ENCODE results near the gene GET4. TPM values are rescaled to one million over a fixed set of nuclear protein-coding genes. Genes with fewer than 3 reads are reported as not detected.
A peak's percentile ranks its signal among the peaks of the same experiment; 100 is the strongest.

Gene GET4
- total and polyA plus RNA-seq, 2 donors from 2014 or later = 44.8 to 80.8 TPM

GRCh38 chr7:873367-874002, 2.9 kb upstream of the GET4 start:
- no peak overlapping the region for H3K9ac ChIP-seq (ENCODE audit: low read length in 3 of 3)

GRCh38 chr7:874031-874749, 2.2 kb upstream of the GET4 start:
- no peak for FAIRE-seq
- H3K27me3 ChIP-seq (ENCODE audit: control insufficient read depth, insufficient read depth, low read length) = no peaks in the 10 kb centered on the region
- intact Hi-C loops (cut with DNase I) = loop anchor here (10.0 kb wide), 1 partner anchor 89 kb away; no protein-coding TSS in a partner anchor

More at GRCh38 chr7:873367-874002, 2.9 kb upstream of the GET4 start:
- Histone ChIP-seq H3K27me3 (ENCODE audit: control insufficient read depth, insufficient read depth, low read length) (no peaks in the 10 kb centered on the region), H3K27ac (ENCODE audit: low read depth in 2 of 2, low read length in 2 of 2) (peak overlapping the region; percentile 39 to 66), H3K36me3 (ENCODE audit: control insufficient read depth in 2 of 3, insufficient read depth in 3 of 3, low read length in 3 of 3) (peaks cover 8 to 22% (median 11%) of the 10 kb centered on the region in 3 donors), H3K4me1 (ENCODE audit: control insufficient read depth in 2 of 3, insufficient read depth in 2 of 3, low read depth in 1 of 3, low read length in 3 of 3) (peaks cover 0 to 16% (median 9%) of the 10 kb centered on the region in 3 donors), H3K4me3 (ENCODE audit: low read length in 3 of 3) (no peak overlapping the region), H3K9me3 (ENCODE audit: control insufficient read depth in 2 of 3, insufficient read depth in 1 of 3, low read length in 3 of 3) (no peaks in the 10 kb centered on the region)
- peak; percentile 89 for TF ChIP-seq CTCF (IDR thresholded peaks at IDR 0.05; ENCODE audit: borderline replicate concordance, extremely low read depth, insufficient read depth)
- peak; percentile 77 to 91 (median 86) for DNase-seq
- no peak for FAIRE-seq
- intact Hi-C loops (cut with DNase I) = loop anchor here (10.0 kb wide), 1 partner anchor 89 kb away; no protein-coding TSS in a partner anchor

DNA sequence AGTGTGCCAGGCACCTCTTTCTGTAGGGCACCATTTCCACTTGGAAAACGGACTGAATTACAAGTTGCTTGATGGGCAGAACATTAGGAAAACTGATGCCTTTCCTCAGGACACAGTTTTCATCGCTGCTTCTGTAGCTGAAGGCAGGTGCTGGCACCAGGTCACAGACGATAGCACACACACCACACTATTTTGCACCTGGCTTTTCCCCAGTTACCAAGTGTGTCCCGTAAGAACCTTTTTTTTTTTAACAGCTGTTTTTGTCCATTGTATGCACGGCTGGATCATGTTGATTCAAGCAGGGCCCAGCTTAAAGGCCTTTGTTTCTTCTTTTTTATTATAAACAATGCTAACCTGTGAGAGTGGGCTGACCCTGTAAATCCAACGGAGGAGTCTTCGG, 1.3 kb upstream of the GET4 start:
- DNase-seq = no peak
- no peaks in the 10 kb centered on the region for H3K9me3 ChIP-seq (ENCODE audit: control insufficient read depth in 2 of 3, insufficient read depth in 1 of 3, low read length in 3 of 3)
- H3K4me3 ChIP-seq (ENCODE audit: low read length in 3 of 3) = no peak overlapping the region
- no peak overlapping the region for H3K9ac ChIP-seq (ENCODE audit: low read length in 3 of 3)
- no peaks in the 10 kb centered on the region for H3K27me3 ChIP-seq (ENCODE audit: control insufficient read depth, insufficient read depth, low read length)
- no peak for TF ChIP-seq CTCF (IDR thresholded peaks at IDR 0.05; ENCODE audit: borderline replicate concordance, extremely low read depth, insufficient read depth)
- peaks cover 3 to 14% (median 6%) of the 10 kb centered on the region in 3 donors for H3K36me3 ChIP-seq (ENCODE audit: control insufficient read depth in 2 of 3, insufficient read depth in 3 of 3, low read length in 3 of 3)
- intact Hi-C loops (cut with DNase I) = loop anchor here (10.0 kb wide), 1 partner anchor 90 kb away; no protein-coding TSS in a partner anchor
- peaks cover 0 to 24% (median 9%) of the 10 kb centered on the region in 3 donors for H3K4me1 ChIP-seq (ENCODE audit: control insufficient read depth in 2 of 3, insufficient read depth in 2 of 3, low read depth in 1 of 3, low read length in 3 of 3)
- no peak overlapping the region for H3K27ac ChIP-seq (ENCODE audit: low read depth in 2 of 2, low read length in 2 of 2)
- FAIRE-seq = no peak

More at GRCh38 chr7:874031-874749, 2.2 kb upstream of the GET4 start:
- Histone ChIP-seq H3K4me3 (ENCODE audit: low read length in 3 of 3) (no peak overlapping the region), H3K27ac (ENCODE audit: low read depth in 2 of 2, low read length in 2 of 2) (peak overlapping the region; percentile 39 to 66), H3K4me1 (ENCODE audit: control insufficient read depth in 2 of 3, insufficient read depth in 2 of 3, low read depth in 1 of 3, low read length in 3 of 3) (peaks cover 0 to 21% (median 9%) of the 10 kb centered on the region in 3 donors), H3K9ac (ENCODE audit: low read length in 3 of 3) (no peak overlapping the region), H3K36me3 (ENCODE audit: control insufficient read depth in 2 of 3, insufficient read depth in 3 of 3, low read length in 3 of 3) (peaks cover 6 to 21% (median 11%) of the 10 kb centered on the region in 3 donors), H3K9me3 (ENCODE audit: control insufficient read depth in 2 of 3, insufficient read depth in 1 of 3, low read length in 3 of 3) (no peaks in the 10 kb centered on the region)
- no peak for TF ChIP-seq CTCF (IDR thresholded peaks at IDR 0.05; ENCODE audit: borderline replicate concordance, extremely low read depth, insufficient read depth)
- DNase-seq = no peak

All from kidney (tissue), 14 donors.